Left lung (tissue), 10 donors: ENCODE results near the gene MXD1. TPM values are rescaled to one million over a fixed set of nuclear protein-coding genes. Genes with fewer than 3 reads are reported as not detected.

Source experiments
- ATAC-seq: fragments of 200-7000 bp; cut with Tn5 transposase; one replicate; pipeline ENCODE4 v1.9.1; 2020; ENCODE audit warnings: moderate library complexity
- DNase-seq, 4 donors: peaks; one replicate each; pipeline ENCODE4 v3.0.0-alpha.2; 2013 to 2020
- H3K27ac ChIP-seq, 2 donors: fragments of 200-600 bp; sonication (generic) in 1 of 2; one replicate each; pipeline versions ENCODE4 v1.5.0 to v1.8.0; 2020 to 2021
- H3K27me3 ChIP-seq, 2 donors: fragments of 200-600 bp; sonication (generic) in 1 of 2; one replicate each; pipeline versions ENCODE4 v1.5.0 to v1.8.0; 2020 to 2021
- H3K36me3 ChIP-seq, 2 donors: fragments of 200-600 bp; sonication (generic) in 1 of 2; one replicate each; pipeline versions ENCODE4 v1.5.0 to v1.8.0; 2020 to 2021
- H3K4me1 ChIP-seq, 2 donors: fragments of 200-600 bp; one replicate each; pipeline ENCODE4 v1.8.0; 2021
- H3K4me3 ChIP-seq, 2 donors: fragments of 200-600 bp; sonication (generic) in 1 of 2; one replicate each; pipeline versions ENCODE4 v1.5.0 to v1.8.0; 2020 to 2021; ENCODE audit warnings: mild to moderate bottlenecking in 1 of 2
- H3K9me3 ChIP-seq, 2 donors: fragments of 200-600 bp; sonication (generic) in 1 of 2; one replicate each; pipeline versions ENCODE4 v1.5.0 to v1.8.0; 2020 to 2021
- CTCF ChIP-seq, 2 donors: fragments of 200-600 bp; sonication (generic) in 1 of 2; IDR thresholded peaks; one replicate each; pipeline versions ENCODE4 v1.5.0 to v1.8.0; 2021; ENCODE audit warnings: antibody characterized with exemption in 2 of 2
- intact Hi-C, 2 donors: fragments of 100-400 bp; cut with DNase I; formaldehyde crosslinking; loops; one replicate each; pipeline versions ENCODE4 v1.11.2 to v1.14.2; 2022
- polyA plus RNA-seq, 6 donors: library from polyadenylated mRNA; unstranded; fragments of 120-200 nt; gene quantifications; one replicate each; pipeline ENCODE4 v1.2.1, GENCODE V29; 2013; ENCODE audit not compliant: insufficient read length in 6 of 6
- total RNA-seq, 2 donors: library from RNA; stranded (reverse); fragmentation: NEBNext Ultra II Directional; extraction: Animal tissue kit (Norgen Biotek cat#: 25700); gene quantifications; one replicate each; pipeline ENCODE4 v1.2.1, GENCODE V29; 2021
- donor health status: DM: no; HTN: yes; CAD: no.
- donor health status: DM: no; HTN: no; CAD: no.

Gene MXD1
- total and polyA plus RNA-seq, 8 donors: 9.3 to 82.4 (median 12.8) TPM

GRCh38 chr2:69954084-69954483, 39.2 kb downstream of the MXD1 start:
- intact Hi-C loops: no loop called here
- no peaks in the 10 kb centered on the region for H3K36me3 ChIP-seq
- H3K9me3 ChIP-seq: no peaks in the 10 kb centered on the region
- H3K4me1 ChIP-seq: peaks cover 0 to 38% of the 10 kb centered on the region in 2 donors
- peaks cover 0 to 1% of the 10 kb centered on the region in 2 donors for H3K27me3 ChIP-seq
- peak overlapping the region in 1 of 2 donors; percentile 13 for H3K27ac ChIP-seq
- ATAC-seq (no peak), DNase-seq (no peak)
- TF ChIP-seq CTCF (IDR thresholded peaks at IDR 0.05): no peak
- H3K4me3 ChIP-seq: no peak overlapping the region

GRCh38 chr2:69955029-69955428, 40.1 kb downstream of the MXD1 start:
- no peak for ATAC-seq
- Histone ChIP-seq H3K27ac (peak overlapping the region in 1 of 2 donors; percentile 58), H3K4me1 (peaks cover 0 to 35% of the 10 kb centered on the region in 2 donors), H3K36me3 (no peaks in the 10 kb centered on the region), H3K9me3 (no peaks in the 10 kb centered on the region), H3K4me3 (no peak overlapping the region), H3K27me3 (no peaks in the 10 kb centered on the region)
- intact Hi-C loops: no loop called here
- TF ChIP-seq CTCF (IDR thresholded peaks at IDR 0.05): no peak
- no peak for DNase-seq

- H3K27ac ChIP-seq: peak overlapping the region in 1 of 2 donors; percentile 57
- H3K4me3 ChIP-seq: no peak overlapping the region
- intact Hi-C loops: no loop called here
- H3K36me3 ChIP-seq: no peaks in the 10 kb centered on the region
- peaks cover 0 to 35% of the 10 kb centered on the region in 2 donors for H3K4me1 ChIP-seq
- DNase-seq: no peak
- ATAC-seq: no peak
- no peak for TF ChIP-seq CTCF (IDR thresholded peaks at IDR 0.05)
- H3K27me3 ChIP-seq: no peaks in the 10 kb centered on the region
- no peaks in the 10 kb centered on the region for H3K9me3 ChIP-seq
Measured at GRCh38 chr2:69956475-69956979, 41.6 kb downstream of the MXD1 start.

- ATAC-seq (no peak), DNase-seq (no peak)
- Histone ChIP-seq H3K36me3 (no peaks in the 10 kb centered on the region), H3K4me1 (peaks cover 0 to 27% of the 10 kb centered on the region in 2 donors), H3K27ac (no peak overlapping the region), H3K9me3 (no peaks in the 10 kb centered on the region), H3K4me3 (no peak overlapping the region), H3K27me3 (no peaks in the 10 kb centered on the region)
- no peak for TF ChIP-seq CTCF (IDR thresholded peaks at IDR 0.05)
- intact Hi-C loops: no loop called here
Measured at GRCh38 chr2:69957965-69958364, 43.1 kb downstream of the MXD1 start.

GRCh38 chr2:69958480-69958879, 43.6 kb downstream of the MXD1 start:
- H3K36me3 ChIP-seq: no peaks in the 10 kb centered on the region
- H3K9me3 ChIP-seq: no peaks in the 10 kb centered on the region
- H3K4me3 ChIP-seq: no peak overlapping the region
- intact Hi-C loops: no loop called here
- DNase-seq: no peak
- ATAC-seq: no peak
- H3K4me1 ChIP-seq: peaks cover 0 to 23% of the 10 kb centered on the region in 2 donors
- no peak for TF ChIP-seq CTCF (IDR thresholded peaks at IDR 0.05)
- no peaks in the 10 kb centered on the region for H3K27me3 ChIP-seq
- no peak overlapping the region for H3K27ac ChIP-seq
